K562 (cell line): ENCODE data around the gene RPLP2. TPM values are rescaled to one million over a fixed set of nuclear protein-coding genes. Genes with fewer than 3 reads are reported as not detected.

Experiments used
- C11orf30 ChIP-seq: fragments of 450-650 bp; IDR thresholded peaks from 2 replicates; pipeline ENCODE4 v1.6.1; 2016; ENCODE audit warnings: low read depth, mild to moderate bottlenecking
- FOXA1 ChIP-seq: fragments of 450-650 bp; IDR thresholded peaks from 2 replicates; pipeline ENCODE4 v1.6.1; 2016; ENCODE audit warnings: mild to moderate bottlenecking, borderline replicate concordance
- GATA2 ChIP-seq: sonication (generic); formaldehyde crosslinking; IDR thresholded peaks from 2 replicates; pipeline ENCODE4 v1.4.0; 2020; ENCODE audit warnings: mild to moderate bottlenecking, missing genetic modification reagents
- HLTF ChIP-seq: fragments of 450-650 bp; IDR thresholded peaks from 2 replicates; pipeline ENCODE4 v1.6.1; 2016
- MEF2A ChIP-seq: IDR thresholded peaks from 2 replicates; pipeline ENCODE4 v1.6.1; 2011; ENCODE audit warnings: low read depth, mild to moderate bottlenecking, low read length, moderate library complexity; ENCODE audit not compliant: control insufficient read depth
- ZFP1 ChIP-seq: fragments of 450-650 bp; formaldehyde crosslinking; IDR thresholded peaks from 2 replicates; pipeline ENCODE4 v1.4.0; 2020; ENCODE audit warnings: mild to moderate bottlenecking, mixed read lengths
- polyA plus RNA-seq, 8 experiments: library from polyadenylated mRNA; depleted of rRNA in 4 of 8; stranded (reverse) in 5 of 8; unstranded in 3 of 8; fragments of >200 nt; fragmentation: Nextera tagmentation in 2 of 8; fragmentation: Illumina TruSeq in 1 of 8; extraction: Ambion mirVana in 2 of 8; extraction: Trizol in 1 of 8; gene quantifications; 2 replicates each; pipeline versions ENCODE4 v1.2.1 to v1.2.3, GENCODE V29; 2011 to 2014; ENCODE audit warnings: inconsistent platforms in 1 of 8, missing spikeins in 1 of 8
- total RNA-seq, 7 experiments: library from RNA; depleted of rRNA in 6 of 7; stranded (reverse); fragments of >200 nt in 6 of 7; fragmentation: Illumina TruSeq in 2 of 7; extraction: Trizol in 2 of 7; gene quantifications; 2 replicates each; pipeline versions ENCODE4 v1.2.1 to v1.2.3, GENCODE V29; 2011 to 2021; ENCODE audit warnings: low replicate concordance in 1 of 7
- TF ChIP-seq, protein P1 (sequence below): sonication (generic); formaldehyde crosslinking; IDR thresholded peaks from 2 replicates; pipeline ENCODE4 v1.8.0; 2023; ENCODE audit warnings: missing genetic modification reagents, mild to moderate bottlenecking, borderline replicate concordance
- TF ChIP-seq, protein P2 (sequence below), 2 experiments: fragments of 450-650 bp; IDR thresholded peaks; 2 replicates each; pipeline ENCODE4 v1.6.1; 2018; ENCODE audit warnings: mild to moderate bottlenecking in 2 of 2, low read depth in 1 of 2; ENCODE audit not compliant: partially characterized antibody in 2 of 2
- TF ChIP-seq, protein P3 (sequence below): sonication (generic); formaldehyde crosslinking; IDR thresholded peaks from 2 replicates; pipeline ENCODE4 v1.8.1; 2023; ENCODE audit warnings: mild to moderate bottlenecking, missing genetic modification reagents
- TF ChIP-seq, protein P4 (sequence below): fragments of 450-650 bp; IDR thresholded peaks from 2 replicates; pipeline ENCODE4 v1.6.1; 2017; ENCODE audit warnings: antibody characterized with exemption, mild to moderate bottlenecking

Gene RPLP2
- total and polyA plus RNA-seq, 9 of the 15 experiments (the other 6 are each of a cell fraction or from before 2014, with no cell fraction given) = 528 to 3,807 (median 1,633) TPM

DNA sequence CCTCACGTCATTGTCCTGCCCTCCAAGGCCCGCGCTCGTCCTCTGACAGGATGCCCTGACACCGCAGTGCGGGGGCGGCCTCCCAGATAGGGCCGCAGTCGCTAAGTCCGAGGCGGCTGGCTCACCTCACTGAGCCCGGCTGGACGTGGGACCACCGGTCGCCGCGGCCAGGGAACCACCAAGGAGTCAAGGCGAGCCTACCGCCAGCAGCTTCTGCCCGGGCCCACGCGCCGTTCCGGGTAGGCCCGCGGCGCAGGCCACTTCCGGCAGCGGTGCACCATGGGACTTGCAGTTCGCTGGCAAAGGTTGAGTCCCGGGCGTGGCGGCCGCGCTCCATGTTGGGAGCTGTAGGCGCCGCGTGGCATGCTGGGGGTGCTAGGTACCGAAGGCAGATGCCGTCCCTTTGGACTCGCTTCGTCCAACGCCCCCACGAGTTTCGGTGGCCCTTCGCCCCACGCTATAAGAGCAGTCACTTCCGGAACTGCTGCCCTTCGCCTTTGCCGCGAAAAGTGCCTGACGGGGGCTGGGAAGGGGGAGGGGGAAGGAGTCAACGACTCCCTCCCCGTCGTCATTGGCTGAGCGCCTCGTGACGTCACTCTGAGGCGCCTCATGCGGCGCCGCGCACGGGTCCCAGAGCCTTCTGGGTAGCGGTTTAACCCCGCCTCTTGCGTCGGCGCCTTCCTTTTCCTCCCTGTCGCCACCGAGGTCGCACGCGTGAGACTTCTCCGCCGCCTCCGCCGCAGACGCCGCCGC is at the start of gene RPLP2 (continued):
- TF ChIP-seq HLTF = 0 out of 2 replicates have a peak, but pooled peaks have one; percentile 41
- peak; percentile 95 for TF ChIP-seq C11orf30
- TF ChIP-seq, protein P1, sequence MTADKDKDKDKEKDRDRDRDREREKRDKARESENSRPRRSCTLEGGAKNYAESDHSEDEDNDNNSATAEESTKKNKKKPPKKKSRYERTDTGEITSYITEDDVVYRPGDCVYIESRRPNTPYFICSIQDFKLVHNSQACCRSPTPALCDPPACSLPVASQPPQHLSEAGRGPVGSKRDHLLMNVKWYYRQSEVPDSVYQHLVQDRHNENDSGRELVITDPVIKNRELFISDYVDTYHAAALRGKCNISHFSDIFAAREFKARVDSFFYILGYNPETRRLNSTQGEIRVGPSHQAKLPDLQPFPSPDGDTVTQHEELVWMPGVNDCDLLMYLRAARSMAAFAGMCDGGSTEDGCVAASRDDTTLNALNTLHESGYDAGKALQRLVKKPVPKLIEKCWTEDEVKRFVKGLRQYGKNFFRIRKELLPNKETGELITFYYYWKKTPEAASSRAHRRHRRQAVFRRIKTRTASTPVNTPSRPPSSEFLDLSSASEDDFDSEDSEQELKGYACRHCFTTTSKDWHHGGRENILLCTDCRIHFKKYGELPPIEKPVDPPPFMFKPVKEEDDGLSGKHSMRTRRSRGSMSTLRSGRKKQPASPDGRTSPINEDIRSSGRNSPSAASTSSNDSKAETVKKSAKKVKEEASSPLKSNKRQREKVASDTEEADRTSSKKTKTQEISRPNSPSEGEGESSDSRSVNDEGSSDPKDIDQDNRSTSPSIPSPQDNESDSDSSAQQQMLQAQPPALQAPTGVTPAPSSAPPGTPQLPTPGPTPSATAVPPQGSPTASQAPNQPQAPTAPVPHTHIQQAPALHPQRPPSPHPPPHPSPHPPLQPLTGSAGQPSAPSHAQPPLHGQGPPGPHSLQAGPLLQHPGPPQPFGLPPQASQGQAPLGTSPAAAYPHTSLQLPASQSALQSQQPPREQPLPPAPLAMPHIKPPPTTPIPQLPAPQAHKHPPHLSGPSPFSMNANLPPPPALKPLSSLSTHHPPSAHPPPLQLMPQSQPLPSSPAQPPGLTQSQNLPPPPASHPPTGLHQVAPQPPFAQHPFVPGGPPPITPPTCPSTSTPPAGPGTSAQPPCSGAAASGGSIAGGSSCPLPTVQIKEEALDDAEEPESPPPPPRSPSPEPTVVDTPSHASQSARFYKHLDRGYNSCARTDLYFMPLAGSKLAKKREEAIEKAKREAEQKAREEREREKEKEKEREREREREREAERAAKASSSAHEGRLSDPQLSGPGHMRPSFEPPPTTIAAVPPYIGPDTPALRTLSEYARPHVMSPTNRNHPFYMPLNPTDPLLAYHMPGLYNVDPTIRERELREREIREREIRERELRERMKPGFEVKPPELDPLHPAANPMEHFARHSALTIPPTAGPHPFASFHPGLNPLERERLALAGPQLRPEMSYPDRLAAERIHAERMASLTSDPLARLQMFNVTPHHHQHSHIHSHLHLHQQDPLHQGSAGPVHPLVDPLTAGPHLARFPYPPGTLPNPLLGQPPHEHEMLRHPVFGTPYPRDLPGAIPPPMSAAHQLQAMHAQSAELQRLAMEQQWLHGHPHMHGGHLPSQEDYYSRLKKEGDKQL (CRISPR knock-in tag) = no peak
- TF ChIP-seq, protein P2, sequence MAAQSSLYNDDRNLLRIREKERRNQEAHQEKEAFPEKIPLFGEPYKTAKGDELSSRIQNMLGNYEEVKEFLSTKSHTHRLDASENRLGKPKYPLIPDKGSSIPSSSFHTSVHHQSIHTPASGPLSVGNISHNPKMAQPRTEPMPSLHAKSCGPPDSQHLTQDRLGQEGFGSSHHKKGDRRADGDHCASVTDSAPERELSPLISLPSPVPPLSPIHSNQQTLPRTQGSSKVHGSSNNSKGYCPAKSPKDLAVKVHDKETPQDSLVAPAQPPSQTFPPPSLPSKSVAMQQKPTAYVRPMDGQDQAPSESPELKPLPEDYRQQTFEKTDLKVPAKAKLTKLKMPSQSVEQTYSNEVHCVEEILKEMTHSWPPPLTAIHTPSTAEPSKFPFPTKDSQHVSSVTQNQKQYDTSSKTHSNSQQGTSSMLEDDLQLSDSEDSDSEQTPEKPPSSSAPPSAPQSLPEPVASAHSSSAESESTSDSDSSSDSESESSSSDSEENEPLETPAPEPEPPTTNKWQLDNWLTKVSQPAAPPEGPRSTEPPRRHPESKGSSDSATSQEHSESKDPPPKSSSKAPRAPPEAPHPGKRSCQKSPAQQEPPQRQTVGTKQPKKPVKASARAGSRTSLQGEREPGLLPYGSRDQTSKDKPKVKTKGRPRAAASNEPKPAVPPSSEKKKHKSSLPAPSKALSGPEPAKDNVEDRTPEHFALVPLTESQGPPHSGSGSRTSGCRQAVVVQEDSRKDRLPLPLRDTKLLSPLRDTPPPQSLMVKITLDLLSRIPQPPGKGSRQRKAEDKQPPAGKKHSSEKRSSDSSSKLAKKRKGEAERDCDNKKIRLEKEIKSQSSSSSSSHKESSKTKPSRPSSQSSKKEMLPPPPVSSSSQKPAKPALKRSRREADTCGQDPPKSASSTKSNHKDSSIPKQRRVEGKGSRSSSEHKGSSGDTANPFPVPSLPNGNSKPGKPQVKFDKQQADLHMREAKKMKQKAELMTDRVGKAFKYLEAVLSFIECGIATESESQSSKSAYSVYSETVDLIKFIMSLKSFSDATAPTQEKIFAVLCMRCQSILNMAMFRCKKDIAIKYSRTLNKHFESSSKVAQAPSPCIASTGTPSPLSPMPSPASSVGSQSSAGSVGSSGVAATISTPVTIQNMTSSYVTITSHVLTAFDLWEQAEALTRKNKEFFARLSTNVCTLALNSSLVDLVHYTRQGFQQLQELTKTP (IDR thresholded peaks at IDR 0.05; ENCODE audit: low read depth in 1 of 2, partially characterized antibody in 2 of 2) = peak in 1 of 2 experiments; percentile 97
- TF ChIP-seq, protein P3, sequence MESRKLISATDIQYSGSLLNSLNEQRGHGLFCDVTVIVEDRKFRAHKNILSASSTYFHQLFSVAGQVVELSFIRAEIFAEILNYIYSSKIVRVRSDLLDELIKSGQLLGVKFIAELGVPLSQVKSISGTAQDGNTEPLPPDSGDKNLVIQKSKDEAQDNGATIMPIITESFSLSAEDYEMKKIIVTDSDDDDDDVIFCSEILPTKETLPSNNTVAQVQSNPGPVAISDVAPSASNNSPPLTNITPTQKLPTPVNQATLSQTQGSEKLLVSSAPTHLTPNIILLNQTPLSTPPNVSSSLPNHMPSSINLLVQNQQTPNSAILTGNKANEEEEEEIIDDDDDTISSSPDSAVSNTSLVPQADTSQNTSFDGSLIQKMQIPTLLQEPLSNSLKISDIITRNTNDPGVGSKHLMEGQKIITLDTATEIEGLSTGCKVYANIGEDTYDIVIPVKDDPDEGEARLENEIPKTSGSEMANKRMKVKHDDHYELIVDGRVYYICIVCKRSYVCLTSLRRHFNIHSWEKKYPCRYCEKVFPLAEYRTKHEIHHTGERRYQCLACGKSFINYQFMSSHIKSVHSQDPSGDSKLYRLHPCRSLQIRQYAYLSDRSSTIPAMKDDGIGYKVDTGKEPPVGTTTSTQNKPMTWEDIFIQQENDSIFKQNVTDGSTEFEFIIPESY (CRISPR knock-in tag) = peak; percentile 83
- TF ChIP-seq, protein P4, sequence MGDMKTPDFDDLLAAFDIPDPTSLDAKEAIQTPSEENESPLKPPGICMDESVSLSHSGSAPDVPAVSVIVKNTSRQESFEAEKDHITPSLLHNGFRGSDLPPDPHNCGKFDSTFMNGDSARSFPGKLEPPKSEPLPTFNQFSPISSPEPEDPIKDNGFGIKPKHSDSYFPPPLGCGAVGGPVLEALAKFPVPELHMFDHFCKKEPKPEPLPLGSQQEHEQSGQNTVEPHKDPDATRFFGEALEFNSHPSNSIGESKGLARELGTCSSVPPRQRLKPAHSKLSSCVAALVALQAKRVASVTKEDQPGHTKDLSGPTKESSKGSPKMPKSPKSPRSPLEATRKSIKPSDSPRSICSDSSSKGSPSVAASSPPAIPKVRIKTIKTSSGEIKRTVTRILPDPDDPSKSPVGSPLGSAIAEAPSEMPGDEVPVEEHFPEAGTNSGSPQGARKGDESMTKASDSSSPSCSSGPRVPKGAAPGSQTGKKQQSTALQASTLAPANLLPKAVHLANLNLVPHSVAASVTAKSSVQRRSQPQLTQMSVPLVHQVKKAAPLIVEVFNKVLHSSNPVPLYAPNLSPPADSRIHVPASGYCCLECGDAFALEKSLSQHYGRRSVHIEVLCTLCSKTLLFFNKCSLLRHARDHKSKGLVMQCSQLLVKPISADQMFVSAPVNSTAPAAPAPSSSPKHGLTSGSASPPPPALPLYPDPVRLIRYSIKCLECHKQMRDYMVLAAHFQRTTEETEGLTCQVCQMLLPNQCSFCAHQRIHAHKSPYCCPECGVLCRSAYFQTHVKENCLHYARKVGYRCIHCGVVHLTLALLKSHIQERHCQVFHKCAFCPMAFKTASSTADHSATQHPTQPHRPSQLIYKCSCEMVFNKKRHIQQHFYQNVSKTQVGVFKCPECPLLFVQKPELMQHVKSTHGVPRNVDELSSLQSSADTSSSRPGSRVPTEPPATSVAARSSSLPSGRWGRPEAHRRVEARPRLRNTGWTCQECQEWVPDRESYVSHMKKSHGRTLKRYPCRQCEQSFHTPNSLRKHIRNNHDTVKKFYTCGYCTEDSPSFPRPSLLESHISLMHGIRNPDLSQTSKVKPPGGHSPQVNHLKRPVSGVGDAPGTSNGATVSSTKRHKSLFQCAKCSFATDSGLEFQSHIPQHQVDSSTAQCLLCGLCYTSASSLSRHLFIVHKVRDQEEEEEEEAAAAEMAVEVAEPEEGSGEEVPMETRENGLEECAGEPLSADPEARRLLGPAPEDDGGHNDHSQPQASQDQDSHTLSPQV = peak; percentile 72
- no peak for TF ChIP-seq FOXA1
- TF ChIP-seq ZFP1 = no peak
- TF ChIP-seq GATA2 (CRISPR knock-in tag) = no peak
- TF ChIP-seq MEF2A = no peak
